K562 (cell line): ENCODE results near the gene MYO3A. TPM values are rescaled to one million over a fixed set of nuclear protein-coding genes. Genes with fewer than 3 reads are reported as not detected.

ENCODE experiments used
- ATAC-seq: fragments of 200-7000 bp; cut with Tn5 transposase; 3 replicates; pipeline ENCODE4 v1.9.1; 2020; ENCODE audit warnings: moderate library complexity
- BruUV-seq: library from RNA; stranded (reverse); fragments of 400-500 nt; replicated peaks from 2 replicates; lab custom pipeline; 2021; lab: Mats Ljungman, UMichigan
- CTCF ChIA-PET: fragments of 300-600 bp; formaldehyde crosslinking; extraction: SDS; loops from one replicate; lab custom pipeline; 2021; ENCODE audit warnings: low intra/inter-chr PET ratio; lab: Yijun Ruan, JAX
- POLR2A ChIA-PET: fragments of 300-600, 350-650 bp; sonication (Branson Sonifier 250); formaldehyde crosslinking; extraction: SDS; loops from one replicate; lab custom pipeline; 2021; ENCODE audit warnings: antibody characterized with exemption, inconsistent platforms; lab: Yijun Ruan, JAX
- DNase-seq, 4 experiments: peaks; one replicate each; pipeline versions ENCODE4 v3.0.0 to v3.0.0-alpha.2; 2011 to 2018; ENCODE audit warnings: low spot score in 3 of 4, mixed read lengths in 3 of 4; ENCODE audit errors: extremely low read depth in 1 of 4
- FAIRE-seq: peaks from 2 replicates; lab custom pipeline; 2011; peaks lifted over from hg19 to GRCh38; lab: Jason Lieb, UNC
- H2AFZ ChIP-seq: 2 replicates; pipeline ENCODE4 v1.6.0; 2011; ENCODE audit warnings: low read depth, low read length, control low read depth, inconsistent platforms
- H3K27ac ChIP-seq: fragments of 200-600 bp; 3 replicates; pipeline ENCODE4 v1.8.0; 2011; ENCODE audit warnings: low read depth, mild to moderate bottlenecking, control low read depth, inconsistent platforms, low read length, moderate library complexity, mixed read lengths; ENCODE audit errors: extremely low read depth
- H3K27me3 ChIP-seq, 2 experiments: fragments of 300-600 bp in 1 of 2; 2 replicates in 1 of 2; 3 replicates in 1 of 2; pipeline versions ENCODE4 v1.6.0 to v1.8.0; 2011; ENCODE audit warnings: inconsistent platforms in 2 of 2, low read length in 2 of 2, mild to moderate bottlenecking in 1 of 2, mixed read lengths in 1 of 2, moderate library complexity in 1 of 2; ENCODE audit not compliant: control insufficient read depth in 2 of 2, insufficient read depth in 2 of 2
- H3K36me3 ChIP-seq: fragments of 300-600 bp; 3 replicates; pipeline ENCODE4 v1.8.0; 2011; ENCODE audit warnings: mild to moderate bottlenecking, low read length, inconsistent platforms; ENCODE audit not compliant: control insufficient read depth, insufficient read depth
- H3K4me1 ChIP-seq, 2 experiments: fragments of 200-600 bp in 1 of 2; replicated peaks in 1 of 2; 2 replicates in 1 of 2; 3 replicates in 1 of 2; pipeline versions ENCODE4 v1.5.1 to v1.8.0; 2011; ENCODE audit warnings: inconsistent platforms in 2 of 2, low read length in 2 of 2, mild to moderate bottlenecking in 1 of 2, mixed read lengths in 1 of 2, moderate library complexity in 1 of 2; ENCODE audit not compliant: control insufficient read depth in 2 of 2, insufficient read depth in 2 of 2
- H3K4me2 ChIP-seq: 2 replicates; pipeline ENCODE4 v1.6.1; 2011; ENCODE audit warnings: low read length, control low read depth, inconsistent platforms, mixed read lengths; ENCODE audit not compliant: insufficient read depth
- H3K4me3 ChIP-seq: fragments of 200-600 bp; sonication (generic), shearing (Covaris generic); 2 replicates; pipeline ENCODE4 v1.5.1; 2016; ENCODE audit warnings: control low read depth, inconsistent platforms
- H3K79me2 ChIP-seq: fragments of 200-600 bp; 3 replicates; pipeline ENCODE4 v1.8.0; 2011; ENCODE audit warnings: low read length, inconsistent platforms; ENCODE audit not compliant: control insufficient read depth, insufficient read depth
- H3K9ac ChIP-seq, 2 experiments: 2 replicates each; pipeline versions ENCODE4 v1.6.0 to v1.6.1; 2011; ENCODE audit warnings: low read depth in 2 of 2, low read length in 2 of 2, control low read depth in 1 of 2, inconsistent platforms in 1 of 2, mild to moderate bottlenecking in 1 of 2, mixed read lengths in 1 of 2; ENCODE audit not compliant: insufficient read depth in 1 of 2
- H3K9me1 ChIP-seq: one replicate; pipeline ENCODE4 v1.6.0; 2011; ENCODE audit warnings: inconsistent platforms, mild to moderate bottlenecking, low read length, moderate library complexity; ENCODE audit not compliant: control insufficient read depth, insufficient read depth
- H3K9me3 ChIP-seq: replicated peaks from 2 replicates; pipeline ENCODE4 v1.5.1; 2011; ENCODE audit warnings: low read depth, low read length, inconsistent platforms; ENCODE audit not compliant: control insufficient read depth, insufficient read depth
- H4K20me1 ChIP-seq: replicated peaks from 2 replicates; pipeline ENCODE4 v1.6.1; 2011; ENCODE audit warnings: low read length, inconsistent platforms, mixed read lengths; ENCODE audit not compliant: control insufficient read depth, insufficient read depth
- BRF2 ChIP-seq: IDR thresholded peaks from 3 replicates; pipeline ENCODE4 v1.6.1; 2011; ENCODE audit warnings: borderline replicate concordance, mild to moderate bottlenecking; ENCODE audit not compliant: insufficient read length, insufficient read depth
- C11orf30 ChIP-seq: fragments of 450-650 bp; IDR thresholded peaks from 2 replicates; pipeline ENCODE4 v1.6.1; 2016; ENCODE audit warnings: low read depth, mild to moderate bottlenecking
- LEF1 ChIP-seq: fragments of 450-650 bp; IDR thresholded peaks from 2 replicates; pipeline ENCODE4 v1.6.1; 2016; ENCODE audit warnings: mild to moderate bottlenecking
- MAFF ChIP-seq: IDR thresholded peaks from 2 replicates; pipeline ENCODE4 v1.6.1; 2012; ENCODE audit warnings: low read length, improper control_type of control experiment
- MAFG ChIP-seq: fragments of 450-650 bp; conservative IDR thresholded peaks from 2 replicates; pipeline ENCODE4 v1.6.1; 2016; ENCODE audit warnings: missing genetic modification characterization, missing compliant biosample characterization
- MAFK ChIP-seq: IDR thresholded peaks from 2 replicates; pipeline ENCODE4 v1.6.1; 2011; ENCODE audit warnings: low read length, improper control_type of control experiment
- MITF ChIP-seq: IDR thresholded peaks from 2 replicates; pipeline ENCODE4 v1.6.1; 2014; ENCODE audit warnings: antibody characterized with exemption
- MNT ChIP-seq, 2 experiments: fragments of 450-650 bp; conservative IDR thresholded peaks; 2 replicates each; pipeline ENCODE4 v1.6.1; 2017; ENCODE audit warnings: mild to moderate bottlenecking in 2 of 2, moderate library complexity in 2 of 2
- MXD1 ChIP-seq: fragments of 250-450 bp; sonication (Bioruptor Pico); IDR thresholded peaks from 2 replicates; pipeline ENCODE4 v1.8.0; 2021; ENCODE audit warnings: borderline replicate concordance, mild to moderate bottlenecking, moderate library complexity; ENCODE audit not compliant: poor library complexity, severe bottlenecking
- MYNN ChIP-seq, 2 experiments: sonication (generic); formaldehyde crosslinking in 1 of 2; IDR thresholded peaks; 2 replicates each; pipeline versions ENCODE4 v1.5.0 to v1.6.1; 2016 to 2020; ENCODE audit warnings: antibody characterized with exemption in 1 of 2, missing genetic modification reagents in 1 of 2
- NCOA2 ChIP-seq, 2 experiments: fragments of 450-650 bp; IDR thresholded peaks; 2 replicates each; pipeline ENCODE4 v1.6.1; 2018; ENCODE audit warnings: mild to moderate bottlenecking in 2 of 2, moderate library complexity in 1 of 2; ENCODE audit not compliant: partially characterized antibody in 2 of 2
- NFE2 ChIP-seq: IDR thresholded peaks from 2 replicates; pipeline ENCODE4 v1.6.1; 2014; ENCODE audit warnings: antibody characterized with exemption, low read depth
- PCBP2 ChIP-seq: fragments of 200-400 bp; formaldehyde crosslinking; IDR thresholded peaks from 2 replicates; pipeline ENCODE4 v1.6.1; 2018; ENCODE audit warnings: low read length, low read depth, mild to moderate bottlenecking, moderate library complexity; ENCODE audit not compliant: poor library complexity, severe bottlenecking
- POLR2A ChIP-seq: fragments of 450-650 bp; conservative IDR thresholded peaks from 2 replicates; pipeline ENCODE4 v1.6.1; 2016
- RAD51 ChIP-seq: fragments of 450-650 bp; IDR thresholded peaks from 2 replicates; pipeline ENCODE4 v1.7.1; 2016; ENCODE audit warnings: low read depth, mild to moderate bottlenecking, borderline replicate concordance
- SMAD2 ChIP-seq: fragments of 150-350 bp; IDR thresholded peaks from 2 replicates; pipeline ENCODE4 v1.6.1; 2014; ENCODE audit warnings: low read depth, mild to moderate bottlenecking, low read length
- TARDBP ChIP-seq: fragments of 450-650 bp; IDR thresholded peaks from 2 replicates; pipeline ENCODE4 v1.6.1; 2016
- U2AF1 ChIP-seq: fragments of 200-400 bp; formaldehyde crosslinking; optimal IDR thresholded peaks from 2 replicates; pipeline ENCODE3; 2017; ENCODE audit warnings: mild to moderate bottlenecking, low read depth, low read length, moderate library complexity
- ZFP30 ChIP-seq: fragments of 250-450 bp; sonication (Bioruptor Pico); IDR thresholded peaks from 2 replicates; pipeline ENCODE4 v1.8.0; 2022; ENCODE audit warnings: moderate library complexity, mild to moderate bottlenecking, inconsistent platforms, borderline replicate concordance
- ZNF316 ChIP-seq: fragments of 450-650 bp; IDR thresholded peaks from 2 replicates; pipeline ENCODE4 v1.6.1; 2016
- ZNF445 ChIP-seq: fragments of 250-450 bp; sonication (Bioruptor Pico); IDR thresholded peaks from 2 replicates; pipeline ENCODE4 v1.4.0; 2020; ENCODE audit warnings: low read depth, mild to moderate bottlenecking, moderate library complexity
- WGBS: fragments of 100-300 bp; shearing (Covaris generic); methylation state at CpG from one replicate; pipeline ENCODE4 v1.1.6; 2016; ENCODE audit warnings: low coverage, mixed read lengths; ENCODE audit not compliant: insufficient coverage; ENCODE audit errors: missing lambda C conversion rate; 5-methylcytosine and 5-hydroxymethylcytosine counted together
- in situ Hi-C: fragments of 300-500 bp; cut with MboI; formaldehyde crosslinking; loops from 4 replicates; pipeline ENCODE4 v1.15.0; 2018; ENCODE audit warnings: inconsistent platforms, mixed read lengths
- intact Hi-C: fragments of 100-400 bp; cut with micrococcal nuclease; formaldehyde crosslinking; loops from 2 replicates; pipeline ENCODE4 v1.14.2; 2022
- polyA plus RNA-seq, 8 experiments: library from polyadenylated mRNA; depleted of rRNA in 4 of 8; stranded (reverse) in 5 of 8; unstranded in 3 of 8; fragments of >200 nt; fragmentation: Nextera tagmentation in 2 of 8; fragmentation: Illumina TruSeq in 1 of 8; extraction: Ambion mirVana in 2 of 8; extraction: Trizol in 1 of 8; gene quantifications; 2 replicates each; pipeline versions ENCODE4 v1.2.1 to v1.2.3, GENCODE V29; 2011 to 2014; ENCODE audit warnings: inconsistent platforms in 1 of 8, missing spikeins in 1 of 8
- total RNA-seq, 7 experiments: library from RNA; depleted of rRNA in 6 of 7; stranded (reverse); fragments of >200 nt in 6 of 7; fragmentation: Illumina TruSeq in 2 of 7; extraction: Trizol in 2 of 7; gene quantifications; 2 replicates each; pipeline versions ENCODE4 v1.2.1 to v1.2.3, GENCODE V29; 2011 to 2021; ENCODE audit warnings: low replicate concordance in 1 of 7

Gene MYO3A
- total and polyA plus RNA-seq, 9 of the 15 experiments (the other 6 are each of a cell fraction or from before 2014, with no cell fraction given), result not detected

DNA sequence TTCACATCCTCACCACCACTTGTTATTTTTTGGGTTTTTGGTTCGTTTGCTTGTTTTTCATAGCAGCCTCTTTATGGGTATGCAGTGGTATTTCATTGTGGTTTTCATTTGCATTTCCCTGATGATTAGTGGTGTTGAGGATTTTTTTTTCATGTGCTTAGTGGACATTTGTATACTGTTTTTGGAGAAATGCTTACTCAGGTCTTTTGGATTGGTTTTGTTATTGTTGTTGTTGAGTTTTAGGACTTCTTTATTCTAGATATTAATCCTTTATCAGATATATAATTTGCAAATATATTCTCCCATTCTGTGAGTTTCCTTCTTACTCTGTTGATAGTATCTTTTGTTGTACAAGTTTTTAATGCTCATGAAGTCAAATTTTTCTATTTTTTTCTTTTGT lies 325.3 kb downstream of the MYO3A start:
- no TSS peak for BruUV-seq
- in situ Hi-C loops, result no loop called here

More for the DNA sequence above, 325.3 kb downstream of the MYO3A start:
- ATAC-seq (no peak), DNase-seq (no peak), FAIRE-seq (no peak)
- H3K4me3 ChIP-seq, result no peak overlapping the region
- H3K79me2 ChIP-seq, result no peaks in the 10 kb centered on the region
- no peaks in the 10 kb centered on the region for H3K4me1 ChIP-seq
- H3K9me3 ChIP-seq, result no peaks in the 10 kb centered on the region
- peaks cover 0 to 8% of the 10 kb centered on the region in 2 experiments; a peak in 1 of 5 replicates for H3K27me3 ChIP-seq
- no peak overlapping the region for H2AFZ ChIP-seq
- H3K9me1 ChIP-seq, result no peaks in the 10 kb centered on the region
- TF ChIP-seq MAFK (peak; percentile 54; the same call in 1 of the 2 replicates), NCOA2 (IDR thresholded peaks at IDR 0.05; ENCODE audit: partially characterized antibody in 2 of 2) (no peak), NFE2 (no peak), MAFF (peak; percentile 46), BRF2 (no peak), MXD1 (CRISPR knock-in tag) (no peak), RAD51 (no peak), LEF1 (no peak), C11orf30 (peak; percentile 76), POLR2A (no peak), MITF (no peak), MYNN (IDR thresholded peaks at IDR 0.05) (no peak), MYNN (CRISPR knock-in tag; IDR thresholded peaks at IDR 0.05) (no peak), ZNF316 (peak; percentile 88), MAFG (tag) (peak; percentile 66), TARDBP (no peak), ZFP30 (CRISPR knock-in tag) (no peak), SMAD2 (no peak), U2AF1 (no peak), MNT (conservative IDR thresholded peaks at IDR 0.05) (no peak), PCBP2 (no peak), ZNF445 (CRISPR knock-in tag) (no peak)
- intact Hi-C loops, result no loop called here
- no peaks in the 10 kb centered on the region for H4K20me1 ChIP-seq
- ChIA-PET CTCF (no interaction called here), POLR2A (no interaction called here)
- no peaks in the 10 kb centered on the region for H3K36me3 ChIP-seq
- no peak overlapping the region for H3K4me2 ChIP-seq
- no peak overlapping the region for H3K27ac ChIP-seq
- WGBS, result 0% methylated on average over 1 of the region's 1 CpG
- H3K9ac ChIP-seq, result no peak overlapping the region
